Progenitor cell of endocrine pancreas (in vitro differentiated cells): ENCODE data around the gene TAF4. TPM values are rescaled to one million over a fixed set of nuclear protein-coding genes. Genes with fewer than 3 reads are reported as not detected.

Experiments
- DNase-seq: peaks from one replicate; pipeline ENCODE4 v3.0.0; 2021; ENCODE audit warnings: low spot score; ENCODE audit not compliant: unreplicated experiment
- H3K27ac Mint-ChIP-seq: 2 replicates; pipeline ENCODE4 v1.8.0; 2021; ENCODE audit warnings: mild to moderate bottlenecking, moderate library complexity, mixed read lengths
- H3K27me3 Mint-ChIP-seq: 2 replicates; pipeline ENCODE4 v1.8.0; 2021; ENCODE audit warnings: mixed read lengths
- H3K36me3 Mint-ChIP-seq: 2 replicates; pipeline ENCODE4 v1.8.0; 2022; ENCODE audit warnings: mixed read lengths; ENCODE audit not compliant: insufficient read depth
- H3K4me1 Mint-ChIP-seq: 2 replicates; pipeline ENCODE4 v1.8.0; 2021; ENCODE audit warnings: low read depth, mixed read lengths
- H3K4me3 Mint-ChIP-seq: 2 replicates; pipeline ENCODE4 v1.8.0; 2021; ENCODE audit warnings: low read depth, mild to moderate bottlenecking, moderate library complexity, mixed read lengths
- H3K9me3 Mint-ChIP-seq: 2 replicates; pipeline ENCODE4 v1.8.0; 2021; ENCODE audit warnings: low read depth, mixed read lengths
- total RNA-seq: library from RNA; stranded (reverse); gene quantifications from 2 replicates; pipeline ENCODE4 v1.2.1, GENCODE V29; 2021
- TF ChIP-seq, protein P1 (sequence below): fragments of 200-600 bp; sonication (generic); IDR thresholded peaks from one replicate; pipeline ENCODE4 v1.5.0; 2021; ENCODE audit warnings: antibody characterized with exemption, mild to moderate bottlenecking; ENCODE audit not compliant: unreplicated experiment

TAF4 gene
- total RNA-seq, 1 donor from 2014 or later: 34.7 TPM

DNA sequence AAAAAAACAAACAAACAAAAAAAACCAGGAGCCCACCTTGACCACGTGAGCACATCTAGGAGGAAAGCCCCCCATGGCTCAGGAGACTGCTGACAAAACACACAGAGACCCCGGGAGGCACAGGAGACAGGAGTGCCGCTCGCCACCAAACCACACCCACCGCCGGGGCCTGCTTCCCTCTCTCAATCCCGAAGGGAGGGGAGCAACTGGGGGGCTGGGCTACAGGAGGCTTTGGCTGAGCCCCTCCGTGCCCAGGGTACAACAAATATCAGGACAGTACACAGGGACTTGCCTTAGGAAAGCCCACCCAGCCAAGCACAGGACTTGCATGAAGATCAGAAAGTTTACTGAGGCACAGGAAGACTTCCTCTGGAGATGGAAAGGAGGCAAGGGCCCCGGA, 102.5 kb downstream of the TAF4 start:
- Mint-ChIP-seq H3K4me3 (no peak overlapping the region), H3K27me3 (no peaks in the 10 kb centered on the region), H3K27ac (no peak overlapping the region), H3K4me1 (no peaks in the 10 kb centered on the region), H3K36me3 (peaks cover 2% of the 10 kb centered on the region), H3K9me3 (no peaks in the 10 kb centered on the region)
- TF ChIP-seq, protein P1, sequence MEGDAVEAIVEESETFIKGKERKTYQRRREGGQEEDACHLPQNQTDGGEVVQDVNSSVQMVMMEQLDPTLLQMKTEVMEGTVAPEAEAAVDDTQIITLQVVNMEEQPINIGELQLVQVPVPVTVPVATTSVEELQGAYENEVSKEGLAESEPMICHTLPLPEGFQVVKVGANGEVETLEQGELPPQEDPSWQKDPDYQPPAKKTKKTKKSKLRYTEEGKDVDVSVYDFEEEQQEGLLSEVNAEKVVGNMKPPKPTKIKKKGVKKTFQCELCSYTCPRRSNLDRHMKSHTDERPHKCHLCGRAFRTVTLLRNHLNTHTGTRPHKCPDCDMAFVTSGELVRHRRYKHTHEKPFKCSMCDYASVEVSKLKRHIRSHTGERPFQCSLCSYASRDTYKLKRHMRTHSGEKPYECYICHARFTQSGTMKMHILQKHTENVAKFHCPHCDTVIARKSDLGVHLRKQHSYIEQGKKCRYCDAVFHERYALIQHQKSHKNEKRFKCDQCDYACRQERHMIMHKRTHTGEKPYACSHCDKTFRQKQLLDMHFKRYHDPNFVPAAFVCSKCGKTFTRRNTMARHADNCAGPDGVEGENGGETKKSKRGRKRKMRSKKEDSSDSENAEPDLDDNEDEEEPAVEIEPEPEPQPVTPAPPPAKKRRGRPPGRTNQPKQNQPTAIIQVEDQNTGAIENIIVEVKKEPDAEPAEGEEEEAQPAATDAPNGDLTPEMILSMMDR: no peak
- no peak for DNase-seq

DNA sequence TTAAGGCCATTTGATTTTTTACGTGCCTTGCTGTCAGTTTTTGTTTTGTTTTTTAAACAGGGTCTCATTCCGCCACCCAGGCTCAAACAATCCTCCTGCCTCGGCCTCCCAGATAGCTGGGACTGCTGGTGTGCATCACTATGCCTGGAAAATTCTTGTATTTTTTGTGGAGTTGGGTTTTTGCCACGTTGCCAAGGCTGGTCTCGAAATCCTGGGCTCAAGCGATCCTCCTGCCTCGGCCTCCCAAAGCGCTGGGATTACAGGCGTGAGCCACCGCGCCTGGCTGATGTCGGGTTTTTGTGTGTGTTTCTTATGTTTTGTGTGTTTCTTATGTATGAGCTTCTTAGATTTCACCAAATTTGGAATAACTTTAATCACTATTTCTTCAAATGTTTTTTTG, 104.8 kb downstream of the TAF4 start:
- peaks cover 13% of the 10 kb centered on the region for H3K4me1 Mint-ChIP-seq
- no peaks in the 10 kb centered on the region for H3K27me3 Mint-ChIP-seq
- peaks cover 2% of the 10 kb centered on the region for H3K36me3 Mint-ChIP-seq
- no peak overlapping the region for H3K27ac Mint-ChIP-seq
- H3K4me3 Mint-ChIP-seq: no peak overlapping the region
- no peak for DNase-seq
- H3K9me3 Mint-ChIP-seq: no peaks in the 10 kb centered on the region
- TF ChIP-seq, protein P1: no peak

- TF ChIP-seq, protein P1: no peak
- H3K36me3 Mint-ChIP-seq: peaks cover 2% of the 10 kb centered on the region
- peaks cover 13% of the 10 kb centered on the region for H3K27me3 Mint-ChIP-seq
- no peak overlapping the region for H3K4me3 Mint-ChIP-seq
- H3K4me1 Mint-ChIP-seq: peaks cover 18% of the 10 kb centered on the region
- H3K9me3 Mint-ChIP-seq: no peaks in the 10 kb centered on the region
- DNase-seq: no peak
- no peak overlapping the region for H3K27ac Mint-ChIP-seq
Measured at GRCh38 chr20:61958773-61959700, 106.6 kb downstream of the TAF4 start.

DNA sequence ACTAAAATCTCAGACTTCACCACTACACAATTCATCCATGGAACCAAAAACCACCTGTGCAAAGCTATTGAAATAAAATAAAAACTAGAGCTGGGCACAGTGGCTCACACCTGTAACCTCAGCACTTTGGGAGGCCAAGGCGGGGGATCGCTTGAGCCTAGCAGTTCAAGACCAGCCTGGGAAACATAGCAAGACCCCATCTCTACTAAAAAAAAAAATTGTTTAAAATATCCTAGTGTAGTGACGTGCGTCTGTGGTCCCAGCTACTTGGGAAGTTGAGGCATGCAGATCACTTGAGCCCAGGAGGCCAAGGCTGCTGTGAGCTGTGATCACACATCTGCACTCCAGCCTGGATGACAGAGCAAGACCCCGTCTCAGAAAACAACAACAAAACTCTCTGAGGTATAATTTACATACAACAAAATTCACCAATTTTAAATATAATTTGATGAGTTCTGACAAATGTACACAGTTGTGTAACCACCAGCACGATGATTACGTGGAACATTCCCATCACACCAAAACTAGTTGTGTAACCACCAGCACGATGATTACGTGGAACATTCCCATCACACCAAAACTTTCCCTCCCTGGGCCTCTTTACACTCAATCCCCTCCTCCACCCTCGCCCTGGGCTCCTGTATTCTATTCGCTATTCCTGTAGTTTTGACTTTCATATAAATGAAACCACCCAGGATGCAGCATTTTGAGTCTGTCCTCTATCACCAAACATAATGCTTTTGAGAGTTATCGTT, 107.5 kb downstream of the TAF4 start:
- no peak overlapping the region for H3K27ac Mint-ChIP-seq
- no peak for DNase-seq
- H3K4me3 Mint-ChIP-seq: no peak overlapping the region
- TF ChIP-seq, protein P1: no peak
- peaks cover 13% of the 10 kb centered on the region for H3K27me3 Mint-ChIP-seq
- H3K36me3 Mint-ChIP-seq: peaks cover 2% of the 10 kb centered on the region
- no peaks in the 10 kb centered on the region for H3K9me3 Mint-ChIP-seq
- H3K4me1 Mint-ChIP-seq: peaks cover 18% of the 10 kb centered on the region

GRCh38 chr20:61956396-61957342, 109.0 kb downstream of the TAF4 start:
- H3K36me3 Mint-ChIP-seq: peaks cover 2% of the 10 kb centered on the region
- no peak overlapping the region for H3K4me3 Mint-ChIP-seq
- peaks cover 18% of the 10 kb centered on the region for H3K4me1 Mint-ChIP-seq
- H3K27me3 Mint-ChIP-seq: peaks cover 13% of the 10 kb centered on the region
- no peaks in the 10 kb centered on the region for H3K9me3 Mint-ChIP-seq
- no peak for DNase-seq
- peak overlapping the region; percentile 42 for H3K27ac Mint-ChIP-seq
- TF ChIP-seq, protein P1: no peak
